ENCODE measurements around the gene VRK2. TPM values are rescaled to one million over a fixed set of nuclear protein-coding genes. Genes with fewer than 3 reads are reported as not detected.

Gene VRK2
- total and polyA plus RNA-seq, 2 experiments from 2014 or later: 19.0 to 22.5 TPM

DNA sequence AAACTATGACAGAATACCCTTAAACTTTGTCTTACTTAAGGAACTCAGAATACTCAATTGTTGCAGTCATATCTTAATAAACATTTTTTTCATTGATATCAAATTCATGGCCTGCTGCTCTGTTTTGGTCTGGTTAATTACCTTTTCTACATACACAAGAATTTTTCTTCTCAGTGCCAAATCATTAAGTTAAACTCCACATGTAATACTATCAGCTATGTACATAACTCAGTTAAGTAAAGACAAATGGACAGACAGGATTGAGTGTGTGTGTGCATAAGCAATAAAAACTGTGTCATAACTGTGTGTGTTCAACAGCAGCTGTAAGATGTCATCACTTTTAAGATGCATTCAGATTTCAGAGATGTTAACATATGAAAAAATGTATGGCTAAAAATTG, 34.4 kb downstream of the VRK2 start:
- no peaks in the 10 kb centered on the region for H3K9me2 ChIP-seq (ENCODE audit: insufficient read depth)
- H3K4me3 ChIP-seq: no peak overlapping the region
- ATAC-seq (no peak), DNase-seq (ENCODE audit: low spot score) (no peak)
- Mint-ChIP-seq H3K27me3 (ENCODE audit: insufficient read depth, low read depth, poor library complexity) (no peaks in the 10 kb centered on the region), H3K36me3 (ENCODE audit: low read depth) (no peaks in the 10 kb centered on the region), H3K4me1 (no peaks in the 10 kb centered on the region), H3K4me3 (no peak overlapping the region), H3K9me3 (no peaks in the 10 kb centered on the region), H3K27ac (no peak overlapping the region)
- H3K27me3 ChIP-seq (ENCODE audit: insufficient read depth): no peaks in the 10 kb centered on the region
- H3K4me2 ChIP-seq: no peak overlapping the region
- no peaks in the 10 kb centered on the region for H3F3A ChIP-seq (replicated peaks; ENCODE audit: low read depth)
- no peaks in the 10 kb centered on the region for H4K20me1 ChIP-seq (replicated peaks; ENCODE audit: insufficient read depth)
- no peaks in the 10 kb centered on the region for H3K36me3 ChIP-seq (ENCODE audit: insufficient read depth)
- H3K79me2 ChIP-seq (replicated peaks; ENCODE audit: insufficient read depth): peaks cover 4% of the 10 kb centered on the region
- TF ChIP-seq STAT1 (IDR thresholded peaks at IDR 0.05; ENCODE audit: unreplicated experiment) (no peak), POLR2AphosphoS5 (IDR thresholded peaks at IDR 0.05; ENCODE audit: low read depth) (no peak), ZNF331 (CRISPR knock-in tag; IDR thresholded peaks at IDR 0.05; ENCODE audit: low read depth) (no peak), JUNB (IDR thresholded peaks at IDR 0.05; ENCODE audit: unreplicated experiment) (no peak), NANOG (IDR thresholded peaks at IDR 0.05; ENCODE audit: borderline replicate concordance) (no peak), CREB1 (CRISPR knock-in tag; IDR thresholded peaks at IDR 0.05; ENCODE audit: low read depth) (no peak), EZH2 (IDR thresholded peaks at IDR 0.05; ENCODE audit: low read depth, unreplicated experiment) (no peak), ZNF114 (CRISPR knock-in tag; IDR thresholded peaks at IDR 0.05) (no peak), EZH2phosphoT487 (IDR thresholded peaks at IDR 0.05; ENCODE audit: unreplicated experiment) (no peak)
- TF ChIP-seq, protein P1, sequence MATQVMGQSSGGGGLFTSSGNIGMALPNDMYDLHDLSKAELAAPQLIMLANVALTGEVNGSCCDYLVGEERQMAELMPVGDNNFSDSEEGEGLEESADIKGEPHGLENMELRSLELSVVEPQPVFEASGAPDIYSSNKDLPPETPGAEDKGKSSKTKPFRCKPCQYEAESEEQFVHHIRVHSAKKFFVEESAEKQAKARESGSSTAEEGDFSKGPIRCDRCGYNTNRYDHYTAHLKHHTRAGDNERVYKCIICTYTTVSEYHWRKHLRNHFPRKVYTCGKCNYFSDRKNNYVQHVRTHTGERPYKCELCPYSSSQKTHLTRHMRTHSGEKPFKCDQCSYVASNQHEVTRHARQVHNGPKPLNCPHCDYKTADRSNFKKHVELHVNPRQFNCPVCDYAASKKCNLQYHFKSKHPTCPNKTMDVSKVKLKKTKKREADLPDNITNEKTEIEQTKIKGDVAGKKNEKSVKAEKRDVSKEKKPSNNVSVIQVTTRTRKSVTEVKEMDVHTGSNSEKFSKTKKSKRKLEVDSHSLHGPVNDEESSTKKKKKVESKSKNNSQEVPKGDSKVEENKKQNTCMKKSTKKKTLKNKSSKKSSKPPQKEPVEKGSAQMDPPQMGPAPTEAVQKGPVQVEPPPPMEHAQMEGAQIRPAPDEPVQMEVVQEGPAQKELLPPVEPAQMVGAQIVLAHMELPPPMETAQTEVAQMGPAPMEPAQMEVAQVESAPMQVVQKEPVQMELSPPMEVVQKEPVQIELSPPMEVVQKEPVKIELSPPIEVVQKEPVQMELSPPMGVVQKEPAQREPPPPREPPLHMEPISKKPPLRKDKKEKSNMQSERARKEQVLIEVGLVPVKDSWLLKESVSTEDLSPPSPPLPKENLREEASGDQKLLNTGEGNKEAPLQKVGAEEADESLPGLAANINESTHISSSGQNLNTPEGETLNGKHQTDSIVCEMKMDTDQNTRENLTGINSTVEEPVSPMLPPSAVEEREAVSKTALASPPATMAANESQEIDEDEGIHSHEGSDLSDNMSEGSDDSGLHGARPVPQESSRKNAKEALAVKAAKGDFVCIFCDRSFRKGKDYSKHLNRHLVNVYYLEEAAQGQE (IDR thresholded peaks at IDR 0.05; ENCODE audit: unreplicated experiment): no peak
- TF ChIP-seq, protein P2, sequence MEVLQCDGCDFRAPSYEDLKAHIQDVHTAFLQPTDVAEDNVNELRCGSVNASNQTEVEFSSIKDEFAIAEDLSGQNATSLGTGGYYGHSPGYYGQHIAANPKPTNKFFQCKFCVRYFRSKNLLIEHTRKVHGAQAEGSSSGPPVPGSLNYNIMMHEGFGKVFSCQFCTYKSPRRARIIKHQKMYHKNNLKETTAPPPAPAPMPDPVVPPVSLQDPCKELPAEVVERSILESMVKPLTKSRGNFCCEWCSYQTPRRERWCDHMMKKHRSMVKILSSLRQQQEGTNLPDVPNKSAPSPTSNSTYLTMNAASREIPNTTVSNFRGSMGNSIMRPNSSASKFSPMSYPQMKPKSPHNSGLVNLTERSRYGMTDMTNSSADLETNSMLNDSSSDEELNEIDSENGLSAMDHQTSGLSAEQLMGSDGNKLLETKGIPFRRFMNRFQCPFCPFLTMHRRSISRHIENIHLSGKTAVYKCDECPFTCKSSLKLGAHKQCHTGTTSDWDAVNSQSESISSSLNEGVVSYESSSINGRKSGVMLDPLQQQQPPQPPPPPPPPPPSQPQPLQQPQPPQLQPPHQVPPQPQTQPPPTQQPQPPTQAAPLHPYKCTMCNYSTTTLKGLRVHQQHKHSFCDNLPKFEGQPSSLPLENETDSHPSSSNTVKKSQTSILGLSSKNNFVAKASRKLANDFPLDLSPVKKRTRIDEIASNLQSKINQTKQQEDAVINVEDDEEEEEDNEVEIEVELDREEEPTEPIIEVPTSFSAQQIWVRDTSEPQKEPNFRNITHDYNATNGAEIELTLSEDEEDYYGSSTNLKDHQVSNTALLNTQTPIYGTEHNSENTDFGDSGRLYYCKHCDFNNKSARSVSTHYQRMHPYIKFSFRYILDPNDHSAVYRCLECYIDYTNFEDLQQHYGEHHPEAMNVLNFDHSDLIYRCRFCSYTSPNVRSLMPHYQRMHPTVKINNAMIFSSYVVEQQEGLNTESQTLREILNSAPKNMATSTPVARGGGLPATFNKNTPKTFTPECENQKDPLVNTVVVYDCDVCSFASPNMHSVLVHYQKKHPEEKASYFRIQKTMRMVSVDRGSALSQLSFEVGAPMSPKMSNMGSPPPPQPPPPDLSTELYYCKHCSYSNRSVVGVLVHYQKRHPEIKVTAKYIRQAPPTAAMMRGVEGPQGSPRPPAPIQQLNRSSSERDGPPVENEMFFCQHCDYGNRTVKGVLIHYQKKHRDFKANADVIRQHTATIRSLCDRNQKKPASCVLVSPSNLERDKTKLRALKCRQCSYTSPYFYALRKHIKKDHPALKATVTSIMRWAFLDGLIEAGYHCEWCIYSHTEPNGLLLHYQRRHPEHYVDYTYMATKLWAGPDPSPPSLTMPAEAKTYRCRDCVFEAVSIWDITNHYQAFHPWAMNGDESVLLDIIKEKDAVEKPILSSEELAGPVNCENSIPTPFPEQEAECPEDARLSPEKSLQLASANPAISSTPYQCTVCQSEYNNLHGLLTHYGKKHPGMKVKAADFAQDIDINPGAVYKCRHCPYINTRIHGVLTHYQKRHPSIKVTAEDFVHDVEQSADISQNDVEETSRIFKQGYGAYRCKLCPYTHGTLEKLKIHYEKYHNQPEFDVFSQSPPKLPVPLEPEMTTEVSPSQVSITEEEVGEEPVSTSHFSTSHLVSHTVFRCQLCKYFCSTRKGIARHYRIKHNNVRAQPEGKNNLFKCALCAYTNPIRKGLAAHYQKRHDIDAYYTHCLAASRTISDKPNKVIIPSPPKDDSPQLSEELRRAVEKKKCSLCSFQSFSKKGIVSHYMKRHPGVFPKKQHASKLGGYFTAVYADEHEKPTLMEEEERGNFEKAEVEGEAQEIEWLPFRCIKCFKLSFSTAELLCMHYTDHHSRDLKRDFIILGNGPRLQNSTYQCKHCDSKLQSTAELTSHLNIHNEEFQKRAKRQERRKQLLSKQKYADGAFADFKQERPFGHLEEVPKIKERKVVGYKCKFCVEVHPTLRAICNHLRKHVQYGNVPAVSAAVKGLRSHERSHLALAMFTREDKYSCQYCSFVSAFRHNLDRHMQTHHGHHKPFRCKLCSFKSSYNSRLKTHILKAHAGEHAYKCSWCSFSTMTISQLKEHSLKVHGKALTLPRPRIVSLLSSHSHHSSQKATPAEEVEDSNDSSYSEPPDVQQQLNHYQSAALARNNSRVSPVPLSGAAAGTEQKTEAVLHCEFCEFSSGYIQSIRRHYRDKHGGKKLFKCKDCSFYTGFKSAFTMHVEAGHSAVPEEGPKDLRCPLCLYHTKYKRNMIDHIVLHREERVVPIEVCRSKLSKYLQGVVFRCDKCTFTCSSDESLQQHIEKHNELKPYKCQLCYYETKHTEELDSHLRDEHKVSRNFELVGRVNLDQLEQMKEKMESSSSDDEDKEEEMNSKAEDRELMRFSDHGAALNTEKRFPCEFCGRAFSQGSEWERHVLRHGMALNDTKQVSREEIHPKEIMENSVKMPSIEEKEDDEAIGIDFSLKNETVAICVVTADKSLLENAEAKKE (CRISPR knock-in tag; IDR thresholded peaks at IDR 0.05): no peak
- TF ChIP-seq, protein P3, sequence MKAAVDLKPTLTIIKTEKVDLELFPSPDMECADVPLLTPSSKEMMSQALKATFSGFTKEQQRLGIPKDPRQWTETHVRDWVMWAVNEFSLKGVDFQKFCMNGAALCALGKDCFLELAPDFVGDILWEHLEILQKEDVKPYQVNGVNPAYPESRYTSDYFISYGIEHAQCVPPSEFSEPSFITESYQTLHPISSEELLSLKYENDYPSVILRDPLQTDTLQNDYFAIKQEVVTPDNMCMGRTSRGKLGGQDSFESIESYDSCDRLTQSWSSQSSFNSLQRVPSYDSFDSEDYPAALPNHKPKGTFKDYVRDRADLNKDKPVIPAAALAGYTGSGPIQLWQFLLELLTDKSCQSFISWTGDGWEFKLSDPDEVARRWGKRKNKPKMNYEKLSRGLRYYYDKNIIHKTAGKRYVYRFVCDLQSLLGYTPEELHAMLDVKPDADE (IDR thresholded peaks at IDR 0.05): no peak
- TF ChIP-seq, protein P4, sequence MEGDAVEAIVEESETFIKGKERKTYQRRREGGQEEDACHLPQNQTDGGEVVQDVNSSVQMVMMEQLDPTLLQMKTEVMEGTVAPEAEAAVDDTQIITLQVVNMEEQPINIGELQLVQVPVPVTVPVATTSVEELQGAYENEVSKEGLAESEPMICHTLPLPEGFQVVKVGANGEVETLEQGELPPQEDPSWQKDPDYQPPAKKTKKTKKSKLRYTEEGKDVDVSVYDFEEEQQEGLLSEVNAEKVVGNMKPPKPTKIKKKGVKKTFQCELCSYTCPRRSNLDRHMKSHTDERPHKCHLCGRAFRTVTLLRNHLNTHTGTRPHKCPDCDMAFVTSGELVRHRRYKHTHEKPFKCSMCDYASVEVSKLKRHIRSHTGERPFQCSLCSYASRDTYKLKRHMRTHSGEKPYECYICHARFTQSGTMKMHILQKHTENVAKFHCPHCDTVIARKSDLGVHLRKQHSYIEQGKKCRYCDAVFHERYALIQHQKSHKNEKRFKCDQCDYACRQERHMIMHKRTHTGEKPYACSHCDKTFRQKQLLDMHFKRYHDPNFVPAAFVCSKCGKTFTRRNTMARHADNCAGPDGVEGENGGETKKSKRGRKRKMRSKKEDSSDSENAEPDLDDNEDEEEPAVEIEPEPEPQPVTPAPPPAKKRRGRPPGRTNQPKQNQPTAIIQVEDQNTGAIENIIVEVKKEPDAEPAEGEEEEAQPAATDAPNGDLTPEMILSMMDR (conservative IDR thresholded peaks at IDR 0.05; ENCODE audit: low read depth in 2 of 2): no peak
- H3K4me1 ChIP-seq (ENCODE audit: insufficient read depth): no peaks in the 10 kb centered on the region
- H2AFZ ChIP-seq: no peak overlapping the region
- H3K27ac ChIP-seq (ENCODE audit: low read depth): no peak overlapping the region

All from GM23338 (cell line).